ENCODE results near the gene PPP2R5C.

Gene PPP2R5C

DNA sequence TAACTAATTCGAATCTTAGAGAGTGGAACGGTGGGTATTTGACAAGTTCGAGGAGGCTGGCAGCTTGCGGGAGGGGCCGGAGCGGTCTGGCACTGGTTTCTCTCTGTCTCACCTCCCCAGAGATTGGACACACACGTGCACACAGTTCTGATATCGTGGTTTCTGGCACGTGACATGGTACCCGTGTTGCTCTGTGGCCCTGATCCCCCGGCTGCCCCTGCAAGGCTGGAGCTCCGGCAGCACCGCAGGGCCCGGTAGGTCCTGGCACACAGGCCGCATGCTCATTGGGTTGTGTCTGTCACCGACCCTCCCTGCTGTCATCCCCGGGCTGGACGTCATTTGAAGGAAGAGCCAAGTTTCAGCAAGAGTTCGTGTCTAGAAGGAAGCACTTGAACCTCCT is 82.7 kb downstream of the PPP2R5C start:
- no peak for DNase-seq

DNA sequence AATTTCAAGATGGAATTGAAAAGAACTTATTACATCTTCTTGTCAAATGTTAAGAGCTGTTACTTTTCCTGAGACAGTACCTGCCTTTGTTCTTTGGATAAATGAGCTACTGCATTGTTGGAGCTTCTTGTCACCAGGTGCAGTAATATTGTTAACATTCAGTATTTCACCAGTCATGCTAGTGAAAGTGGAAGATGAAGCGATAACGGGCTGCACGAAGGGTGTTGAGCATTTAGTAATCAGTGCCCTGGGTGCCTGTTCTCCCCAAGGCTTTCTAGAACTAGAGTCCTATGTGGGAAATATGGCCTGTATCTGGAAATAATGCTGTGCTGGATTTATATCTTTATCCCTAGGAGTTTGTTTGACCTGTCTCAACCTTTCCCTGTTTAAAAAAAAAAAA is 83.2 kb downstream of the PPP2R5C start:
- no peak for DNase-seq

DNA sequence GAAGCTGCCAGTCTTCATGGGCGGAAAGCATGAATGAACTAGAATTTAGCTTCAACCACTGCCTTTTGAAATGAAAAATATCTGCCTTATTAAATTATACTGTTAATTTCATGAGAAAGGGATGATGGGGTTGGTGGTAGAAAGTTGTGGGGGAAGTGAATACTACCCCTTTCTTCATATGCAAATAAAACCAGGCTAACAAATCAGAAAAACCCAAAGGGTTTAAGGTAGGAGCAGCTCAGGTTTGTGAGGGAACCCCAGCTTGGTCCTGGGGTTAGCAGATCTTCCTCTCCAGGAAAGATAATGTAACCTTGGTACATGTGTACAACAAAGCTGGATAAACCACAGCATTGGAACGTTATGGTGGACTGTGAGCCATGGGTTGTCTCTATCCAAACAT is 84.0 kb downstream of the PPP2R5C start:
- DNase-seq = no peak

DNA sequence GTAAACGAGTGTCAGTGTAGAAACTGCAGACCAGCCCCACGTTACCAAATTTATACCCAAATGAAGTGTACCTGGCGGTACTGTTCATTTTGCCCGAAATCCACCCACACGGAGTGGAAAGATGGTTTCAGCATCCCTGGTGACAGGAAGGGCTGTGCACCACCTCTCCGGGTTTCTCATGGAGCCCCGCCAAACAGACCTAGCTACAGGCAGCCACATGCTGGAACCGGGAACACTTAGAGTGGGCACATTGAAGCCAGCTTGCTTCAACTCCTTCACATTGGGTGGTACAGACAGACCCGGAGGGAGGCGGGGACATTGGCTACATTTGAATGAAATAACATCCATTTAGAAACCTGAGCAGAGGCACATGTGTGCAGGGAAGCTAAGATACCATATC is 84.4 kb downstream of the PPP2R5C start:
- DNase-seq = no peak

DNA sequence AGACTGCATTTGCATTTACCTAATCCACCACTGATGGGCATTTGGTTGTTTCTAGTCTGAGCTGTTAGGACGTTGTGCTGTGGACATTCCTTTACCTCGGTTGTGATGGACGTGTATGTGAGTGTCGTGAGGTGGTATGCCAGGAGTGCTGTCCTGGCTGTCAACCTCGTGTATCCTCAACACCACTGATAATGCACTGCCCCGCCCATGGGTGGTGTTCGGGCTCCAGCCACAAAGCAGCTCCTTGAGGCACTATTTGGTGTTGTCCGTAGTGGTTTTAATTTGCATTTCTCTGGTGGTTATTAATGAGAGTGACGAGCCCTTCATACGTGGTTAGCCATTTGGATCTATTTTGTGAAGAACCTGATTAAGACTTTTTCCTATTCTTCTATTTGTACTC is 87.6 kb downstream of the PPP2R5C start:
- no peak for DNase-seq

DNA sequence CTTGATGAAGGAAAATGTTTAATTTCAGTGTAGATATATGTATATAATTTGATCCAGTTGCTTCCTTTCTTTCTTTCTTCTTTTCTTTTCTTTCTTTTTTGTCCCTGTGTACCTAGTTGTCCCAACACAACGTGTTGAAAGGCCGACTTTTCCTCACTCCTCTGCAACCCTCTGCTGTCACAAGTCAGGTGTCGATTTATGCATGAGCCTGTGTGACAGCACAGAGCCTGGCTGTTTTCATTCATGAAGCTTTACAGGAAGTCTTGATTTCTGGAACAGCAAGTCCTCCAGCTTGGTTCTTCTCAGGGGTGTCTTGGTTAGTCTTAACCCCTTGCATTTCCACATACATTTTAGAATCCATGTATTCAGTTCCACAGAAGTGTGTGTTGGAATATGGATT is 88.1 kb downstream of the PPP2R5C start:
- DNase-seq = no peak

DNA sequence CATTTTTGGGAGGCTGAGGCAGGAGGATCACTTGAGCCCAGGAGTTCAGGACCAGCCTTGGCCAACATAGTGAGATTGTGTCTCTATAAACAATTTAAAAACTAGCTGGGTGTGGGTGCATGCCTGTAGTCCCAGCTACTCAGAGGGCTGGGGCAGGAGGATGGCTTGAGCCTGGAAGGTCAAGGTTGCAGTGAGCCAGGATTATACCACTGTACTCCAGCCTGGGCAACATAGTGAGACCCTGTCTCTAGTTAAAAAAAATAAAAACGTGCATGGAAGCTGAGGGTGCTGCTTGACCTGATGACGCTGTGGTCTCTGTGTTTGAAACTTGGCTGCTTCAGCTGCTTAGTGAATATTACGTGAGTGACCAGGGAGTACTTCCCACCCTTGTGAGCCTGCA is 89.7 kb downstream of the PPP2R5C start:
- no peak for DNase-seq

DNA sequence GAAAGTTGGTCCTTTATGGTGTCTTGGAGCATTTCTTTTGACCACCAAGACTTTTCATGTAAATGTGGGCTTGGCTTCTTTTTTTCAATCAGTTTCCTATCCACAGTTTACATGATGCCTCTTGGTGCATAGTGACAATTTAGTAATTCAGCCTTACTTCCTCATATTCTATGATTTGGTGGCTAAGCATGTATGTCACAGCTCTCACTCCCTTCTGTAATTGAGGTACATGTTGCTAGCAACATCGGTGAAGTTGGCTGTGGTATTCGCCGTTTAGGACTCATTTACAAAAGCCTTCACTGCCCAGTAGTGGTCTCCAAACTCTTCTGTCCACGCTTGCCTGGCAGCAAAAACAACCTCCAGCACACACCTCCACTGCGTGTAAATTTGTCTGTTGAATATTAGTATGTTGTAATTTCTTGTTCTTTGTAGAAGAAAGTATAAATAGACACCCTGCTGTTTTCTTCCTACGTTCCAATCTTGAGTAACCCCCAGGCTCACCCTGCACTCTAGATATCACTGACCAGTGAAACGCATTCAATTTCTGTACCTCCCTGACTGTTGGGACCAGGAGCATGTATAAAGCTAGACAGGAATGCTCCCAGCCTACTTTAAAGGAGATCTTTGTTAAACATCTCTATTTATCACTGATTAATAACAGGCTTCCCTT is 90.4 kb downstream of the PPP2R5C start:
- no peak for DNase-seq

DNA sequence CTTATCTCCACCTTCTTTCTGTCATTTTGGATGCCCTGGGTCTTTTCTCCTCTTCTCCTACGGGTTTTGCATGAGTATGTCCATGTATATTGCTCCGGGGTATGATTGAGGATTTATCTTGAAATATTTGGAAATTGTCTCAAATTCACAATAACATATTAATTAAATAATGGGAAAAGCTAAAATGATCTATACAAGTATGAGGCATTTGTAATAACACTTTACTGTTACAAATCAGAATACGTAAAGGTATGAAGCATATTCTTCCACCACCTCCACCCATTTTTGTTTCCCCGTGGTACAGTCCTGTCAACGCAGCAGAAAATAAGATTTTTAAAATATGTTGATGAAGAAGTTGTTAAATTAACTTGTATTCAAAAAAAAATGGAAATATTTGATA is 91.3 kb downstream of the PPP2R5C start:
- DNase-seq = no peak

DNA sequence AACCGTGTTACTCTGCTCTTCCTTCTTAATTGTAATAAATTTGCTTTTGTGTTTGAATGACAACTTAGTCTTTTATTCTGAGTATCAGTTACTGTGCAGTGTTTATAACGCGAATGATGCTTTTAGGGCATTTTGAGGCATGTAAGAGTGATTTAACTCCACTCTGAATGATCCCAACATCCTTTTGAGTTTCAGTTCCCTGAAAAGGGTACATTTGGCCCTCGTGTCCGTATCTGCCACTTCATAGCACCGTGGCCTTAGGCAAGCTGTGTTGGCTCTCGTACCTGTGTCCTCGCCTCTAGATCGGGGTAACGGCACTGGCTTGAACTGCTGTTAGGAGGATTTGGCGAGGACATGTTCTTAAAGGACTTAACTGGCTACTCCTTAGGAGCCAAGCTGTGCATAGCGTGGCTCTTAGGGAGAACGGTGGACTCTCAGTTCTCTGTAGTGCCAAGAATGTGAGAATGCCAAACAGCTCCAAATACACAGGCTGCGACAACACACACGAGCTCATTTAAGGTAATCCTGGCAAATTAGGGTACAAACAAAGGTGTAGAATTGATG is 92.0 kb downstream of the PPP2R5C start:
- DNase-seq = no peak

DNA sequence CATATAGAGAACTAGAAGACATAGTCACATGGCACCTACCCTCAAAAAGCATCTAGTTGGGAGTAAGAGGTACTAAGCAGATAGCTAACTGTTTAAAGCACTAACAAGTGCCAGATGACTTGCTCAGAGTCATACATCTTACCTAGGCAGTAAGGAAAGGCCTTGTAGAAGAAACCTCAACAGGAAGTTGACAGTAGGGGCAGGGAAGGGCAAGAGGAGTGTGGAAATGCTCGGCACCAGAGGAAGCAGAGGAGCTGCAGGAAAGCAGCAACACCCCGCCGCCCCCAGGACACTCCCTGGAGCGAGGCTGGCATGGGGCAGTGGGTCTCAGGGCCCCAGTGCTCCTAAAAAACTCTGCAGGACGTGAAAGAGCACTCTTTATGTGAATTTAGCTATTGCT is 92.9 kb downstream of the PPP2R5C start:
- DNase-seq = no peak

DNA sequence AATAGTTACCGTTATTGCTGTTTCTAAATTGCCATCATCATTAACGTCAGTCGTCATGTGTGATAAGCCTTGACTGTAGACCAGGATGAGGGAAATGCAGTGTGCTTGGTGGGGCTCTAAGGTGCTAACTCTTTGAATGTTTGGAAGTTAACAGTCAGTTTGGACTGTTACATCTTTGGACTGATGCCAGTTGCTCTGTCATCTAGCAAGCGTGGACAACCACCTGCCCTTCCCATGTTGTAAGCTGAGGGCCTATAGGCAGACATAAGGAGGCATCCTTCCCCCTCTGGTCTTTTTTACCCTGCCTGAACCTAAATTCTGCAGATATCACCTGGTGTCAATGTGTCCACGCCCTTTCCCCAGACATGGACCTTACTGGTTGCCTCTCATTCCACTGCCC is 94.4 kb downstream of the PPP2R5C start:
- DNase-seq = no peak

DNA sequence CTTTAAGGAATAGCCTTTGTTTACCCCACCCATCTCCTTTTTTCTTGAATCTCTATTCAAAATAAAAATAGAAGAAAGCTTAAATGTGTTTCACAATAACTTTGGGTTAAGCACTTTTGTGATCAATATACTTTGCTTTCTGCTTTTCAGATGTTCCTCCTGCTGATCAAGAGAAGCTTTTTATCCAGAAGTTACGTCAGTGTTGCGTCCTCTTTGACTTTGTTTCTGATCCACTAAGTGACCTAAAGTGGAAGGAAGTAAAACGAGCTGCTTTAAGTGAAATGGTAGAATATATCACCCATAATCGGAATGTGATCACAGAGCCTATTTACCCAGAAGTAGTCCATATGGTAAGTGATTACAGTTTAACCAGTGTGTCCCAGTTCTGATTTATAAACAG is 95.0 kb downstream of the PPP2R5C start:
- no peak for DNase-seq

DNA sequence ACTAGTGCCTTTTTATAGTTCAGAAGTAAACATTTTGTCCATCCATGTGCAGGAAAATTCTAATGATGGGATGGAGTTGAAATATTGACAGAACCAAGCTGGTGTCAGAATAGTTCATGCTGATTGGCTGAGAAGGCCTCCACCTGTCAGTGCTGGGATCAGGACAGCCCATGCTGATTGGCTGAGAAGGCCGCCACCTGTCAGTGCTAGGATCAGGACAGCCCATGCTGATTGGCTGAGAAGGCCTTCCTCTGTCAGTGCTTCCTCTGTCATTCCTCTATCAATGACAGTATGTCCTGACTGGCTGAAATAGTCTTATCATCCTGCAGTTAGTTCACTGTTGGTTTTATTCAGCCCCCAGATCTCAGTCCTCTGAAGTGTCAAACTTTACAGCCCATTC is 95.7 kb downstream of the PPP2R5C start:
- DNase-seq = no peak

DNA sequence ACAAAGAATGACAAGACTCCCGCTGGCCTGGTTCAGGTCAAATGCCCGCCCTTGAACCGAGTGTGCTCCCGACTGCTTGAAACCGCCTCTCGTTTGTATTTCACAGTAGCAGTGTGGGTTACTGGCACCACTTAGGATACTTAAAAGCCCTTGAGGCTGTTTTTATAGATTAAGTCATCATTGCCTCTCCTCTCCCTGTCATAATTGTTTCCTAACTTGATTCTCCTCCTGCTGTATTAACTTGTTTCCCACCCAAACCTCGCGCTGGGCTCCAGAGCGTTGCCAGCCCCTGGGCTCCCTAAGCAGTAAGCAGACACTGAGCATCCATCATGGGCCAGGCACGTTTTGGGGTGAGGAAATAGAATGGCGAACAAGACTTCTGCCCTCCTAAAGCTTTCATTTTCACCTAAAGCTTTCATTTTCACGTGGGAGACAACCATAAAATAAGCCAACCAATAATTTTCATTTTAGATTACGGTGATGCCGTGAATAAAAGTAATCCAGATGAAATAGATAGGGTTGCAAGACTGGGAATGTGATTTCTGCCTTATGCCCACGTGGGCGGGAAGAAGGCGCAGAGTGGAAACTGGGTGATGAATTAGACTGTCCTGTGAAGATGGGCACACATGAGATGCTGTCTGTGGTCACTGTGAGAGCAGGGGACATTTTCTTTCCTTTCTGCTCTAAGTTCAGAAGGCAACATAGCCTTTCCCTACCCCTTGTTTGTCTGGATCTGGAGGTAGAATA is 97.5 kb downstream of the PPP2R5C start:
- DNase-seq = peak; percentile 52

DNA sequence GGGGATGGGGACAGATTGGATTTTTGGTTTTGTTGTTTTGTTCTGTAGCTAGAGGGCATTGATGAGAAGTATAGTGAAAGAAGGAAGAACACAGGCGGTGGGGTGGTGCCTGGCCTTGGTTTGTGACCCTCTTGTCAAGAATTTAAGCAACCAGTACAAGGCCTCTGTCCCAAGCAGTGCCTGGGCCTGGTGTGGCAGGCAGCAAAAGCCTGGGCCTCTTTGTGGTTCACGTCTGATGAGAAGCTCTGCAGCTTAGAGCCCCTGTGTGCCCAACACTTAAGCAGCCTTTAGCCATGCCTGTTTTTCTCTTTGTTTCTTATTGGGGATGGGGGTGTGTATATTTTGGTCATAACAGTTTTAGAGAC is 98.0 kb downstream of the PPP2R5C start:
- no peak for DNase-seq

DNA sequence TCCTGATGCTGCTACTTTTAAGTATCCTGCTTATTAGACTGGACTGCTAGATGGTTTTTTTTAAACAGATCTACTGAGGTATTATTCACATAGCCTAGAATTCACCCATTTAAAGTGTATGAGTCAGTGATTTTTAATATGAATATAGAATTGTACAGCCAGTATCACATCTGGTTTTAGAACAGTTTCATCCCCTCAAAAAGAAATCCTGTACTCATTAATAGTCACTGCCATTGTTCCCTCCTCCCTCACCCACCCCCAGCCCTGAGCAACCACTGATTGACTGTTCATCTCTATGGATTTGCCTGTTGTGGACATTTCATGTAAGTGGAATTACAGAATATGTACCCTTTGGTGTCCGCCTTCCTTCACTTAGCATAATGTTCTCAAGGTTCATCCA is 98.4 kb downstream of the PPP2R5C start:
- no peak for DNase-seq

DNA sequence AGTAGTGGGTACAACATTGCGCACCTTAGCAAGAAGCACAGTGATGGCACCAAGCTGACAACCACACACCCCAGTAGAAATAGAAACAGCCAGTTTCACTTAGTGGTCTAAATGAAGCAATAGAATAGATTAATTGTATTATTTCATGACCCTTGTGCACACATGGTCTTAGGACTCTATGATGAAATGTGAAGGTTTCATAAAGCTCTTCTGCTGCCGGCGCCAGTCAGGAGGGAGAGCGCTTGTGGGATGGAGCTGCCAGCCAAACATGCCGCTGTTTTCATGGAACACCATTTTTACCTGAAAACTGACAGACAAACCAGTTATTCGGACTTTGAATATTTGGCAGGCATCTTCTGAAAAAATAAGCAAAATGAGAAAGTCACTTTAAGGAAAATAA is 100.0 kb downstream of the PPP2R5C start:
- DNase-seq = no peak

DNA sequence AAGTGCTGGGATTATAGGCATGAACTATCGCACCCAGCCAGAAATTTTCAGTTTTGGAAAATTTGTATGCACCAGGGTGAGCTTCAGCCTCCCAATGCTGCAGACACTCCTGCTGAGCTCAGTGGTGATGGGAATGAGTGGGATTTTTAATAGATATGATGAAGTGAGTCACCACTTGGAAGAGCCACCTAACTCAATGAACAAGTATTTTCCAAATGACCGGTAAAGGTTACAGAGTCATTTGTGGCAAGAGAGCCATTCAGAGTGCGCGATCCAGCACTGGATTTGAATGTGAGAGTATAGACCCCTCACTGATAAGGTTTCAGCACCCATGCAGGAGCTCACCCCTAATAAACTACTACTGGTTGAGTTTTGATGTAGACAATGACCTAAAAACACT is 100.7 kb downstream of the PPP2R5C start:
- DNase-seq = no peak

DNA sequence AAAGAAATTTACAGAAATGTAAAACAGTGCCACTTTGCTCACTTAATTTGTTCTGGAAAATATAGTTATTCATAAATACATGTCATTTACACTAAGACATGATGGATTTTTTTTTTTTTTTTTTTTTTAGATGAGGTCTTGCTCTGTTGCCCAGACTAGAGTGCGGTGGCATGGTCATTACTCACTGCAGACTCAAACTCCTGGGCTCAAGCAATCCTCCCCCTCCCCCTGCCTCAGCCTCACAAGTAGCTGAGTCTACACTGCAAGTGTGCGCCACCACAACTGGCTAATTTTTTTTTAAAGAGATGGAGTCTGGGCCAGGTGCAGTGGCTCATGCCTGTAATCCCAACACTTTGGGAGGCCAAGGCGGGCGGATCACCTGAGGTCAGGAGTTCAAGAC is 101.2 kb downstream of the PPP2R5C start:
- no peak for DNase-seq

DNA sequence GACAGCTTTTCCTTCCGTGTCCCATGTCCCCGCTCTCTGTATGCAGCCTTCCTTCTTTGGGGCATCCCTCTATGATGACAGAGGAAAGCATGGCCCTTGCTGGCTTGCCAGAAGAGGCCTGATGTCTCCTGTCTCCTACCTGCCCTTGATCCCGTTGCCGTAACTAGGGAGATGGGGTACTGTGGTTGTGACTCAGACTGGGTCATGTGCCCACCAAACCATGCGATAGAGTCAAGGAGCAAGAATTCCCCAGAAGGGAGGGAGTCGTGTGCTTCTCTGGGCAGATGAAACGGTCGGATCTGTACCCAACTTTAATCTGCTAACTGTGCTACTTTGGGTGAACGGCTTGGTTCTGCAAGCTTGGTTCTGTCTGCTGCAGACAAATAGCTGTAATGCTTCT is 103.8 kb downstream of the PPP2R5C start:
- no peak for DNase-seq

DNA sequence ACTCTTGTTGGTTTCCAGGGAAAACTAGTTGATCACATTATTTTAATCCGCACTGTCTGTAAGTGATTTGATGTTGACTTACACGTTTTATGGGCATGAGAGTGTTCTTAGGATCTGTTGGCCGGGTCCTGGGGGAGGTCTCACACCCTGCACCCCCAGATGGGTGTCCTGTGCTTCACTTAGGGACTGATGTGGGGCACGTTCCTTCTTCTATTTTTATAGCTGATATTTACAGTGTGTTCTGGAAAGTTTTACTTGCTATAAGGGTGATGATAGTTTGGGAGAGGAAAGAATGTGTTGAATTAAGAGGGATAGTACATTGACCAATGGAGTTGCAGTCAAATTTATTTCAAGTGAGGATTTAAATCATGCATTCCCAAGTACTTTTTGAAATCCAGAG is 106.3 kb downstream of the PPP2R5C start:
- no peak for DNase-seq

DNA sequence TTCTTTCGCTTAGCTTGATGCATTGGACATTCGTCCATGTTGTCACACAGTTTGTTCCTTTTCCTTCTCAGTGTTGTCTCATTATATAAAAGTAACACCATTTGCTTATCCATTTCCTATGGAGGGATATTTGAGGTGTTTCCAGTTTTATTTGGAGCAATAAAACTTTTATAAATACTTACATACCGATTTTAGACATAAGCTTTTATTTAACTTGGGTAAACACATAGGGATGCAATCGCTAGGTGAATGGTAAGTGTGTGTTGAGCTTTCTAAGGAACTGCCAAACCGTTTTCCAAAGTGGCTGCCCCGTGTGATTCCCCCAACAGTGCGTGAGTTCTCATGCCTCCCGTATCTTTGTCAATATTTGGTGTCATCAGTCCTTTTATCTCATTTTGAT is 107.7 kb downstream of the PPP2R5C start:
- no peak for DNase-seq

DNA sequence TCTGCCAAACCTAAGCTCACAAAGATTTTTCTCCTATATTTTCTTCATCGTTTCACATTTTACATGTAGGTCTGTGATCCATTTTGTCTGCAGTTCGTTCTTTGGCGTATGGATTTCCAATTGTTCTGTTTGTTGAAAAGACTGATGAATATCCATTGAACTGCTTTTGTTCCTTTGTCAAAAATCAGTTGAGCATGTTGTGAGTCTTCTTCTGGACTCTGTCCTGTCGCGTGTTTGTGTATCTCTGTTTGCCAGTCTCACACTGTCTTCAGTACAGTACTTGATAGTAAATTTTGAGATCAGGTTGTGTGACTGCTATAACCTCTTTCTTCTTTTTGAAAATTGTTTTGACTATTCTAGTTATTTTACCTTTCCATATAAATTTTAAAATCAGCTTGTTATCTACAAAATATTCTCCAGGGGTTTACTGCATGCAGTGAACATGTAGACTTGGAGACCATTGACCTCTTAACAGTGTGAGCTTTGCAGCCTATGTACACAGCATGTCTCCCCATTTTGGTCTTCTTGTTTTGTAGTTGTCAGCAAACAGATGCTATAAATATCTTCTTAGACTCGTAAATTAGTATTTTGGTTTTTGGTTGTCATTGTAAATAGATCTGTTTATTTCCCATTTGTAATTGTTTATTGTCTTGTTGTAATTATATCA is 108.9 kb downstream of the PPP2R5C start:
- DNase-seq = no peak
